SU-DHL-6 (cell line): ENCODE data around the gene PCDHB14.
"Not testable (repeated sequence)": the region's sequence is repeated elsewhere in the genome, so short reads cannot be mapped to it uniquely, and the experiment has no call there.

Experiments used
- CTCF ChIP-seq: fragments of 200-600 bp; sonication (generic); IDR thresholded peaks from one replicate; pipeline ENCODE4 v1.5.1; 2017; ENCODE audit warnings: antibody characterized with exemption, mild to moderate bottlenecking, low read length, moderate library complexity; ENCODE audit not compliant: insufficient read depth, poor library complexity, severe bottlenecking
- EZH2phosphoT487 ChIP-seq: fragments of 200-600 bp; sonication (generic), shearing (Covaris generic); conservative IDR thresholded peaks from 2 replicates; pipeline ENCODE4 v1.6.1; 2018; ENCODE audit warnings: mild to moderate bottlenecking, antibody characterized with exemption, low read length, moderate library complexity, mixed read lengths

GRCh38 chr5:141179876-141180275 lies 43.3 kb upstream of the PCDHB14 start:
- TF ChIP-seq CTCF, EZH2phosphoT487: not testable (repeated sequence)
